IPS-15b (cell line): ENCODE results near the gene SMARCC2.
A peak's percentile ranks its signal among the peaks of the same experiment; 100 is the strongest.

ENCODE experiments used
- H3K27me3 ChIP-seq: one replicate; pipeline ENCODE4 v1.6.1; 2013; ENCODE audit warnings: low read length; ENCODE audit not compliant: control insufficient read depth, insufficient read depth
- H3K36me3 ChIP-seq: one replicate; pipeline ENCODE4 v1.6.1; 2013; ENCODE audit warnings: low read length; ENCODE audit not compliant: control insufficient read depth, insufficient read depth
- H3K4me1 ChIP-seq: one replicate; pipeline ENCODE4 v1.6.1; 2013; ENCODE audit warnings: mild to moderate bottlenecking, low read length; ENCODE audit not compliant: control insufficient read depth, insufficient read depth
- H3K4me3 ChIP-seq: one replicate; pipeline ENCODE4 v1.5.1; 2013; ENCODE audit warnings: low read depth, low read length
- H3K9ac ChIP-seq: one replicate; pipeline ENCODE4 v1.6.1; 2013; ENCODE audit warnings: low read depth, mild to moderate bottlenecking, low read length
- H3K9me3 ChIP-seq: one replicate; pipeline ENCODE4 v1.6.1; 2013; ENCODE audit warnings: mild to moderate bottlenecking, low read length; ENCODE audit not compliant: control insufficient read depth, insufficient read depth

The SMARCC2 gene

GRCh38 chr12:56223571-56224101, 34.4 kb upstream of the SMARCC2 start:
- H3K9me3 ChIP-seq, result no peaks in the 10 kb centered on the region
- peak overlapping the region; percentile 40 for H3K9ac ChIP-seq
- H3K36me3 ChIP-seq, result no peaks in the 10 kb centered on the region
- peaks cover 7% of the 10 kb centered on the region for H3K4me1 ChIP-seq
- no peaks in the 10 kb centered on the region for H3K27me3 ChIP-seq
- peak overlapping the region; percentile 30 for H3K4me3 ChIP-seq

- no peaks in the 10 kb centered on the region for H3K9me3 ChIP-seq
- H3K27me3 ChIP-seq, result no peaks in the 10 kb centered on the region
- peaks cover 3% of the 10 kb centered on the region for H3K36me3 ChIP-seq
- peak overlapping the region; percentile 76 for H3K9ac ChIP-seq
- H3K4me1 ChIP-seq, result peaks cover 7% of the 10 kb centered on the region
- peak overlapping the region; percentile 95 for H3K4me3 ChIP-seq
Measured at GRCh38 chr12:56222531-56222895, 33.2 kb upstream of the SMARCC2 start.

GRCh38 chr12:56221757-56222530, 32.7 kb upstream of the SMARCC2 start, which contains the start of gene RNF41:
Gene RNF41 (minus strand): TSS chr12:56221922. CDS start chr12:56214047, 7,875 bp downstream.
- peaks cover 7% of the 10 kb centered on the region for H3K36me3 ChIP-seq
- no peaks in the 10 kb centered on the region for H3K27me3 ChIP-seq
- peak within 1 kb of the TSS; percentile 76 for H3K9ac ChIP-seq
- H3K4me3 ChIP-seq, result peak within 1 kb of the TSS; percentile 95
- no peaks in the 10 kb centered on the region for H3K9me3 ChIP-seq
- peaks cover 7% of the 10 kb centered on the region for H3K4me1 ChIP-seq

- Histone ChIP-seq H3K27me3 (no peaks in the 10 kb centered on the region), H3K4me1 (peaks cover 7% of the 10 kb centered on the region), H3K9me3 (no peaks in the 10 kb centered on the region), H3K36me3 (peaks cover 11% of the 10 kb centered on the region), H3K4me3 (peak overlapping the region; percentile 95), H3K9ac (peak overlapping the region; percentile 76)
Measured at GRCh38 chr12:56221232-56221756, 32.0 kb upstream of the SMARCC2 start.

DNA sequence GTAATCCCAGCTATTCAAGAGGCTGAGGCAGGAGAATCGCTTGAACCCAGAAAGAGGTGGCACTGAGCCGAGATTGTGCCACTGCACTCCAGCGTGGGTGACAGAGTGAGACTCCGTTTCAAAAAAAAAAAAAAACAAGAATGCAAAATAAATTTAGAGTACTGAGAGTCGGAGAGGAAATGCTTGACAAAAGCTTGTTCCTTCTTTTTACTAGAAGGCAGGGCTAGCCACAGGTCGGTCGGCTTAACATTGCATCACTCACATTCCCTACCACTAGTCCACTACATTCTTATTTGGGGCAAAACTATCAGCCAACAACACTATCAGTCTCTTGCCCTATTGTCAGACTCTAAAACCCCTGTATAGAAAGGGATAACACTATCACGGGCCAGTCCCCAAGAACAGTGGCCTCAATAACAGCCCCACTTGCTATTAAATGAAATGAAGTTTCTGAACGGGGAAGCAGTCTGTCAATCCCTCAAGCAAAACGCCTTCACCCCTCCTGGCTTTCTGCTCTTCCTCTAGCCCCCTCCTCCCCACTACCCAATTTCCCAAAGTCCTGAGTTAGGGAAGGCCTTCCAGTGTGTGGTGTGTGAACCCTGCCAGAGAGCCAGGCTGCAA, 31.4 kb upstream of the SMARCC2 start:
- Histone ChIP-seq H3K27me3 (no peaks in the 10 kb centered on the region), H3K36me3 (peaks cover 12% of the 10 kb centered on the region), H3K4me3 (peak overlapping the region; percentile 95), H3K4me1 (peaks cover 7% of the 10 kb centered on the region), H3K9me3 (no peaks in the 10 kb centered on the region), H3K9ac (peak overlapping the region; percentile 76)

- H3K4me1 ChIP-seq, result peaks cover 7% of the 10 kb centered on the region
- H3K9me3 ChIP-seq, result no peaks in the 10 kb centered on the region
- peaks cover 18% of the 10 kb centered on the region for H3K36me3 ChIP-seq
- no peak overlapping the region for H3K4me3 ChIP-seq
- H3K27me3 ChIP-seq, result no peaks in the 10 kb centered on the region
- no peak overlapping the region for H3K9ac ChIP-seq
Measured at GRCh38 chr12:56219840-56220239, 30.6 kb upstream of the SMARCC2 start.

DNA sequence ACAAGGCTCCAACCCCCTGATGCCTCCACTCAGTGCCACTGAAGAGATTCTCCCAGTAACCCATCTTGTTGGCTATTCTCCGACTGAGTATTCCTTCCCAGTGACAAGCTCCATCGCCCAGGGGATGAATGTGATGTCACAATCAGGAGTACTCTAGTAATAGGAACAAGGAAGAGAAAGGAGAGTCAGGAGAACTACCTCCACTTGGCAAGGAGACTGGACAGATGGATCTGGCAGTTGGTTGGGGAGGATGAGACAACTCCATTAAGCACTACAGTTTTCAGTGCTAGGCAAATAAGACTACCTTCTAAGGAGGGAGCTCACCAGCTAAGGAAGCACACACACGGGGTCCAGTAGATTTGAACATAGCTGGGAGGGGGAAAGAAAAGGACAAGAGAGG, 27.2 kb upstream of the SMARCC2 start:
- Histone ChIP-seq H3K36me3 (peaks cover 41% of the 10 kb centered on the region), H3K9ac (no peak overlapping the region), H3K4me3 (no peak overlapping the region), H3K27me3 (no peaks in the 10 kb centered on the region), H3K4me1 (no peaks in the 10 kb centered on the region), H3K9me3 (no peaks in the 10 kb centered on the region)

- no peaks in the 10 kb centered on the region for H3K9me3 ChIP-seq
- no peaks in the 10 kb centered on the region for H3K4me1 ChIP-seq
- no peak overlapping the region for H3K4me3 ChIP-seq
- H3K36me3 ChIP-seq, result peaks cover 51% of the 10 kb centered on the region
- H3K9ac ChIP-seq, result no peak overlapping the region
- no peaks in the 10 kb centered on the region for H3K27me3 ChIP-seq
Measured at GRCh38 chr12:56213878-56214277, 24.6 kb upstream of the SMARCC2 start.

GRCh38 chr12:56212361-56212760, 23.1 kb upstream of the SMARCC2 start:
- Histone ChIP-seq H3K9ac (no peak overlapping the region), H3K36me3 (peaks cover 56% of the 10 kb centered on the region), H3K4me3 (no peak overlapping the region), H3K4me1 (no peaks in the 10 kb centered on the region), H3K27me3 (no peaks in the 10 kb centered on the region), H3K9me3 (no peaks in the 10 kb centered on the region)

GRCh38 chr12:56208006-56208405, 18.7 kb upstream of the SMARCC2 start:
- H3K27me3 ChIP-seq, result no peaks in the 10 kb centered on the region
- H3K36me3 ChIP-seq, result peaks cover 46% of the 10 kb centered on the region
- H3K4me1 ChIP-seq, result no peaks in the 10 kb centered on the region
- H3K4me3 ChIP-seq, result no peak overlapping the region
- no peak overlapping the region for H3K9ac ChIP-seq
- H3K9me3 ChIP-seq, result no peaks in the 10 kb centered on the region

DNA sequence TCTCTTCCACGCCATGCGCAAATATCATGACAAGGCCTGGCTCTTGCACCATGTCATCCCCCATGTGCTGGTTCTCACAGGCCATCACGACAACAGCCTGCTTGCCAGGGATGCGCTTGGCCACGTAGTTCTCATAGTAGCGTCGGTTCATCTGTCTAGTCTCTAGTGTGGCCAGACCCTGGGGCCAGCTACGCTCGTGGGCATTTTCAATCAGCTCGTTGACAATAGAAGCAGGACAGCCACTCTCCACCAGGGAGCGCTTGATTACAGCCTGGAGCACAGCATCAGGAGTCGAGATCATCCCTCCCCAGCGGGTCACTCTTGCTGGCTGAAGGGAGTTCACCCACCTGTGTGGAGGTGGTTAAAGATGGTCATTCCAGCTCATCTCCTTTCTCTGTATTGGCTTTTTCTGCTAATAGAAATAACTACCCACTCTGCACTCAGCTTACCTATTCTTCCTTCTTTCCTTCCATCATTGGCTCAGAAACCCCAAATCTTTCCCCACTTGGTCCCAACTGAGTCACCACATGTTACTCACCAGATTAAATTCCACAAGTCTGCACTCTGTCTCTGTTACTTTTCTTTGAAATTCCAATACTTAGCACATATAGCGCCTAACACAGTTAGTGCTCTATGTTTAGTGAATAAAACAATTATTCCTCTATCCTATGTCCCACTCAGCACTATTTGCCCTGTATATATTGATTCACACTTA, 17.3 kb upstream of the SMARCC2 start:
- Histone ChIP-seq H3K9me3 (no peaks in the 10 kb centered on the region), H3K9ac (no peak overlapping the region), H3K27me3 (no peaks in the 10 kb centered on the region), H3K36me3 (peaks cover 34% of the 10 kb centered on the region), H3K4me1 (no peaks in the 10 kb centered on the region), H3K4me3 (no peak overlapping the region)
